Erythroblast (primary cell): Measurements from ENCODE around the gene PLBD2.

Experiments
- GATA1 ChIP-seq: IDR thresholded peaks from 2 replicates; pipeline ENCODE4 v1.6.1; 2011; ENCODE audit warnings: low read depth, mild to moderate bottlenecking, control low read depth, low read length, moderate library complexity
- POLR2A ChIP-seq: IDR thresholded peaks from 2 replicates; pipeline ENCODE4 v1.6.1; 2011; ENCODE audit warnings: mild to moderate bottlenecking, low read length

- TF ChIP-seq POLR2A (no peak), GATA1 (no peak)
Observed at GRCh38 chr12:113310489-113310888, 47.9 kb upstream of the PLBD2 start.
